SK-N-SH treated with all-trans-retinoic acid at 6 μM for 48 hours (cell line): Measurements from ENCODE around the gene SPG21.

Source experiments
- ATAC-seq: fragments of 200-7000 bp; cut with Tn5 transposase; 3 replicates; pipeline ENCODE4 v1.9.1; 2020; ENCODE audit warnings: mild to moderate bottlenecking, moderate library complexity
- ARNTL ChIP-seq: fragments of 450-650 bp; formaldehyde crosslinking; IDR thresholded peaks from 2 replicates; pipeline ENCODE4 v1.5.0; 2020; ENCODE audit warnings: low read depth, mild to moderate bottlenecking, moderate library complexity, borderline replicate concordance
- BACH2 ChIP-seq: fragments of 250-450 bp; sonication (Bioruptor Pico); IDR thresholded peaks from 2 replicates; pipeline ENCODE4 v1.9.0; 2021; ENCODE audit warnings: mild to moderate bottlenecking, borderline replicate concordance
- CSDC2 ChIP-seq: fragments of 250-450 bp; sonication (Bioruptor Pico); IDR thresholded peaks from 2 replicates; pipeline ENCODE4 v1.5.0; 2020; ENCODE audit warnings: mild to moderate bottlenecking, moderate library complexity
- CSRNP3 ChIP-seq: fragments of 250-450 bp; sonication (Bioruptor Pico); IDR thresholded peaks from 2 replicates; pipeline ENCODE4 v1.5.1; 2021; ENCODE audit warnings: mild to moderate bottlenecking, moderate library complexity
- ESRRG ChIP-seq: fragments of 250-450 bp; sonication (Bioruptor Pico); IDR thresholded peaks from 2 replicates; pipeline ENCODE4 v1.6.1; 2021; ENCODE audit warnings: mild to moderate bottlenecking
- GLIS3 ChIP-seq: fragments of 250-450 bp; sonication (Bioruptor Pico); IDR thresholded peaks from 2 replicates; pipeline ENCODE4 v1.5.0; 2020; ENCODE audit warnings: mild to moderate bottlenecking, moderate library complexity
- ISL1 ChIP-seq: fragments of 250-450 bp; sonication (Bioruptor Pico); IDR thresholded peaks from 2 replicates; pipeline ENCODE4 v2.1.2; 2022; ENCODE audit warnings: mild to moderate bottlenecking, moderate library complexity
- OSR1 ChIP-seq: fragments of 250-450 bp; sonication (Bioruptor Pico); IDR thresholded peaks from 2 replicates; pipeline ENCODE4 v1.8.0; 2022; ENCODE audit warnings: moderate library complexity, mild to moderate bottlenecking, inconsistent platforms
- PATZ1 ChIP-seq: fragments of 250-450 bp; sonication (Bioruptor Pico); IDR thresholded peaks from 2 replicates; pipeline ENCODE4 v1.8.0; 2020; ENCODE audit warnings: mild to moderate bottlenecking, moderate library complexity, borderline replicate concordance
- PPARA ChIP-seq: fragments of 250-450 bp; sonication (Bioruptor Pico); IDR thresholded peaks from 2 replicates; pipeline ENCODE4 v1.5.0; 2020; ENCODE audit warnings: mild to moderate bottlenecking, borderline replicate concordance
- RARB ChIP-seq: fragments of 250-450 bp; sonication (Bioruptor Pico); IDR thresholded peaks from 2 replicates; pipeline ENCODE4 v1.8.0; 2021; ENCODE audit warnings: mild to moderate bottlenecking, moderate library complexity
- SNAI2 ChIP-seq: fragments of 250-450 bp; sonication (Bioruptor Pico); IDR thresholded peaks from 2 replicates; pipeline ENCODE4 v1.5.0; 2020; ENCODE audit warnings: mild to moderate bottlenecking, moderate library complexity
- TCF4 ChIP-seq: fragments of 250-450 bp; sonication (Bioruptor Pico); IDR thresholded peaks from 2 replicates; pipeline ENCODE4 v1.8.0; 2021; ENCODE audit warnings: mild to moderate bottlenecking, moderate library complexity, borderline replicate concordance
- TOX ChIP-seq: fragments of 250-450 bp; sonication (Bioruptor Pico); IDR thresholded peaks from 2 replicates; pipeline ENCODE4 v1.8.0; 2021; ENCODE audit warnings: mild to moderate bottlenecking, moderate library complexity, borderline replicate concordance
- TSHZ2 ChIP-seq: fragments of 250-450 bp; sonication (Bioruptor Pico); IDR thresholded peaks from 2 replicates; pipeline ENCODE4 v1.5.0; 2020; ENCODE audit warnings: mild to moderate bottlenecking, moderate library complexity
- ZFP3 ChIP-seq: fragments of 250-450 bp; sonication (Bioruptor Pico); IDR thresholded peaks from 2 replicates; pipeline ENCODE4 v1.5.0; 2020; ENCODE audit warnings: mild to moderate bottlenecking, moderate library complexity
- ZFP30 ChIP-seq: fragments of 450-650 bp; formaldehyde crosslinking; IDR thresholded peaks from 2 replicates; pipeline ENCODE4 v1.5.0; 2022; ENCODE audit warnings: mild to moderate bottlenecking, moderate library complexity
- ZNF70 ChIP-seq: fragments of 450-650 bp; formaldehyde crosslinking; IDR thresholded peaks from 2 replicates; pipeline ENCODE4 v1.5.0; 2020; ENCODE audit warnings: mild to moderate bottlenecking, moderate library complexity
- ZNF8 ChIP-seq: fragments of 450-650 bp; formaldehyde crosslinking; IDR thresholded peaks from 2 replicates; pipeline ENCODE4 v1.5.0; 2020; ENCODE audit warnings: mild to moderate bottlenecking, moderate library complexity
- TF ChIP-seq, protein P1 (sequence below): fragments of 250-450 bp; sonication (Bioruptor Pico); IDR thresholded peaks from 2 replicates; pipeline ENCODE4 v1.5.1; 2020; ENCODE audit warnings: low read depth, mild to moderate bottlenecking, moderate library complexity
- TF ChIP-seq, protein P2 (sequence below): fragments of 250-450 bp; sonication (Bioruptor Pico); IDR thresholded peaks from 2 replicates; pipeline ENCODE4 v1.8.0; 2021; ENCODE audit warnings: low read depth, mild to moderate bottlenecking, moderate library complexity, borderline replicate concordance

The SPG21 gene

GRCh38 chr15:64919721-64920120 is 70.0 kb downstream of the SPG21 start:
- no peak for ATAC-seq
- TF ChIP-seq BACH2 = no peak
- TF ChIP-seq TSHZ2 (CRISPR knock-in tag) = no peak
- no peak for TF ChIP-seq CSRNP3 (CRISPR knock-in tag)
- TF ChIP-seq PATZ1 = no peak
- no peak for TF ChIP-seq PPARA (CRISPR knock-in tag)
- TF ChIP-seq, protein P1, sequence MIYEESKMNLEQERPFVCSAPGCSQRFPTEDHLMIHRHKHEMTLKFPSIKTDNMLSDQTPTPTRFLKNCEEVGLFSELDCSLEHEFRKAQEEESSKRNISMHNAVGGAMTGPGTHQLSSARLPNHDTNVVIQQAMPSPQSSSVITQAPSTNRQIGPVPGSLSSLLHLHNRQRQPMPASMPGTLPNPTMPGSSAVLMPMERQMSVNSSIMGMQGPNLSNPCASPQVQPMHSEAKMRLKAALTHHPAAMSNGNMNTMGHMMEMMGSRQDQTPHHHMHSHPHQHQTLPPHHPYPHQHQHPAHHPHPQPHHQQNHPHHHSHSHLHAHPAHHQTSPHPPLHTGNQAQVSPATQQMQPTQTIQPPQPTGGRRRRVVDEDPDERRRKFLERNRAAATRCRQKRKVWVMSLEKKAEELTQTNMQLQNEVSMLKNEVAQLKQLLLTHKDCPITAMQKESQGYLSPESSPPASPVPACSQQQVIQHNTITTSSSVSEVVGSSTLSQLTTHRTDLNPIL = no peak
- no peak for TF ChIP-seq ZFP3 (CRISPR knock-in tag)
- TF ChIP-seq TOX (CRISPR knock-in tag) = no peak
- TF ChIP-seq ZNF70 (CRISPR knock-in tag) = no peak
- TF ChIP-seq, protein P2, sequence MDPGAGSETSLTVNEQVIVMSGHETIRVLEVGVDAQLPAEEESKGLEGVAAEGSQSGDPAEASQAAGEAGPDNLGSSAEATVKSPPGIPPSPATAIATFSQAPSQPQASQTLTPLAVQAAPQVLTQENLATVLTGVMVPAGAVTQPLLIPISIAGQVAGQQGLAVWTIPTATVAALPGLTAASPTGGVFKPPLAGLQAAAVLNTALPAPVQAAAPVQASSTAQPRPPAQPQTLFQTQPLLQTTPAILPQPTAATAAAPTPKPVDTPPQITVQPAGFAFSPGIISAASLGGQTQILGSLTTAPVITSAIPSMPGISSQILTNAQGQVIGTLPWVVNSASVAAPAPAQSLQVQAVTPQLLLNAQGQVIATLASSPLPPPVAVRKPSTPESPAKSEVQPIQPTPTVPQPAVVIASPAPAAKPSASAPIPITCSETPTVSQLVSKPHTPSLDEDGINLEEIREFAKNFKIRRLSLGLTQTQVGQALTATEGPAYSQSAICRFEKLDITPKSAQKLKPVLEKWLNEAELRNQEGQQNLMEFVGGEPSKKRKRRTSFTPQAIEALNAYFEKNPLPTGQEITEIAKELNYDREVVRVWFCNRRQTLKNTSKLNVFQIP (CRISPR knock-in tag) = no peak
- TF ChIP-seq ARNTL (CRISPR knock-in tag) = no peak
- no peak for TF ChIP-seq ISL1
- no peak for TF ChIP-seq CSDC2 (CRISPR knock-in tag)
- no peak for TF ChIP-seq ESRRG (CRISPR knock-in tag)

GRCh38 chr15:64917211-64917610 is 72.5 kb downstream of the SPG21 start:
- TF ChIP-seq SNAI2 (CRISPR knock-in tag) (no peak), PPARA (CRISPR knock-in tag) (no peak), ESRRG (CRISPR knock-in tag) (no peak), GLIS3 (CRISPR knock-in tag) (no peak), CSDC2 (CRISPR knock-in tag) (no peak), OSR1 (no peak), ARNTL (CRISPR knock-in tag) (no peak), ZFP30 (CRISPR knock-in tag) (no peak), RARB (CRISPR knock-in tag) (no peak), TOX (CRISPR knock-in tag) (no peak), ZNF8 (CRISPR knock-in tag) (no peak), CSRNP3 (CRISPR knock-in tag) (no peak), PATZ1 (no peak), TSHZ2 (CRISPR knock-in tag) (no peak), ZNF70 (CRISPR knock-in tag) (no peak), BACH2 (no peak), TCF4 (CRISPR knock-in tag) (no peak)
- no peak for ATAC-seq
